ENCODE results near the gene PNPLA5.

The PNPLA5 gene

DNA sequence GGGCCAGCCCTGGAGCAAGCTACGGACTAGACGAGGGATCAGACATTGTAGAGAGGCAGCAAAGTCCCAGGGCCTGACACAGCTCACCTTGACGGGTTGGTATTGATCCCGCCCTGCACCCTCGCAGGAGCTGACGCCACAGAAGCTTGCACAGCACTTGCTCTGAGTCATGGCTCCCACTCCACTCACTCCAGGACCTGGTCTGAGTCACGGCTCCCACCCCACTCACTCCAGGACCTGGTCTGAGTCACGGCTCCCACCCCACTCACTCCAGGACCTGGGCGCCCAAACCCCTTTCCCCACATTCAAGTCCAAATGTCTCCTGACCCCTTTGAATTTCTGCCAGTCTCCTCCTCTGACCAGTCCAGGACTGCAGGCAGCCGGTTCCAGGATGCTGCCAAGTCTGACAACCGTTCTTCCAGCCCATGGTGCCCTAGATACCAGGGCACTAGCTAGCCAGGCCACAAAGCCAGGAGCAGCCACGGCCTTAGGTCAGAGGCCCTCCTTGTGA lies 6.0 kb upstream of the PNPLA5 start:
- Mint-ChIP-seq H3K27ac (no peak overlapping the region), H3K36me3 (ENCODE audit: low read depth) (no peaks in the 10 kb centered on the region), H3K27me3 (ENCODE audit: low read depth, poor library complexity) (peaks cover 68% of the 10 kb centered on the region), H3K9me3 (no peaks in the 10 kb centered on the region), H3K4me1 (peaks cover under 1% of the 10 kb centered on the region), H3K4me3 (no peak overlapping the region)
- no peak for DNase-seq
- TF ChIP-seq, protein P1, sequence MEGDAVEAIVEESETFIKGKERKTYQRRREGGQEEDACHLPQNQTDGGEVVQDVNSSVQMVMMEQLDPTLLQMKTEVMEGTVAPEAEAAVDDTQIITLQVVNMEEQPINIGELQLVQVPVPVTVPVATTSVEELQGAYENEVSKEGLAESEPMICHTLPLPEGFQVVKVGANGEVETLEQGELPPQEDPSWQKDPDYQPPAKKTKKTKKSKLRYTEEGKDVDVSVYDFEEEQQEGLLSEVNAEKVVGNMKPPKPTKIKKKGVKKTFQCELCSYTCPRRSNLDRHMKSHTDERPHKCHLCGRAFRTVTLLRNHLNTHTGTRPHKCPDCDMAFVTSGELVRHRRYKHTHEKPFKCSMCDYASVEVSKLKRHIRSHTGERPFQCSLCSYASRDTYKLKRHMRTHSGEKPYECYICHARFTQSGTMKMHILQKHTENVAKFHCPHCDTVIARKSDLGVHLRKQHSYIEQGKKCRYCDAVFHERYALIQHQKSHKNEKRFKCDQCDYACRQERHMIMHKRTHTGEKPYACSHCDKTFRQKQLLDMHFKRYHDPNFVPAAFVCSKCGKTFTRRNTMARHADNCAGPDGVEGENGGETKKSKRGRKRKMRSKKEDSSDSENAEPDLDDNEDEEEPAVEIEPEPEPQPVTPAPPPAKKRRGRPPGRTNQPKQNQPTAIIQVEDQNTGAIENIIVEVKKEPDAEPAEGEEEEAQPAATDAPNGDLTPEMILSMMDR (IDR thresholded peaks at IDR 0.05): no peak

DNA sequence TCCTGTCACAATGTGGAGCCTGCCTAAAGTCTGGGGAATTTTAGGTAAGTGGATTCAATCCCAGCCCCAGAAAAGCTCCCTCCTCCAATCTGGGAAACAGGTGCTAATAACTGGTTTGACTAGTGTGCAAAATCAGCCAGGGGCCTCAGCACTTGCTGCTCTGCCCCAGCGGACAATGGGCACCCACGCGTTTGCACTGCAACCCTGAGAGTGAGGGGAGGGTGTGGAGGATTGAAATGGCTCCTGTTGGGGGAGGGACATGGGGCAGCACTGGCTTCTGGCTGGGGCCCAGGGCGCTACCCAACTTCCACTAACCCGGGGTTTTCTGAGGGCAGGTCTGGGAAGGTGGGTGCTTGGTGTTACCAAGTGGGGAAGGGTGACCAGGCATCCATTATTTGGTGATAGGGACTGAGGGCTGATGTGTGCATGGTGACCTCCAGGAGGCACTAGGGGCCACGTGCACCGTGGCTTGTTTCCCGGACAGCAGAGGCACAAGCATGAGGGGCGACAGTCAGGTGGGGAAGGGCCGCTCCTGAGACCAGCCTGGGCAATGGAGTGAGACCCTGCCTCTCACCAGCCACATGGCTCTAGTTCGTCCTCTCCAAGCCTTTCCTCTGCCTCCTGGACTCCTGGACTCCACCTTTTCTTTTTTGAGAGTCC lies 4.3 kb upstream of the PNPLA5 start:
- H3K4me1 Mint-ChIP-seq: no peaks in the 10 kb centered on the region
- no peaks in the 10 kb centered on the region for H3K9me3 Mint-ChIP-seq
- TF ChIP-seq, protein P1 (IDR thresholded peaks at IDR 0.05): no peak
- DNase-seq: no peak
- peaks cover 73% of the 10 kb centered on the region for H3K27me3 Mint-ChIP-seq (ENCODE audit: low read depth, poor library complexity)
- H3K36me3 Mint-ChIP-seq (ENCODE audit: low read depth): no peaks in the 10 kb centered on the region
- H3K27ac Mint-ChIP-seq: peak overlapping the region; percentile 19
- no peak overlapping the region for H3K4me3 Mint-ChIP-seq

DNA sequence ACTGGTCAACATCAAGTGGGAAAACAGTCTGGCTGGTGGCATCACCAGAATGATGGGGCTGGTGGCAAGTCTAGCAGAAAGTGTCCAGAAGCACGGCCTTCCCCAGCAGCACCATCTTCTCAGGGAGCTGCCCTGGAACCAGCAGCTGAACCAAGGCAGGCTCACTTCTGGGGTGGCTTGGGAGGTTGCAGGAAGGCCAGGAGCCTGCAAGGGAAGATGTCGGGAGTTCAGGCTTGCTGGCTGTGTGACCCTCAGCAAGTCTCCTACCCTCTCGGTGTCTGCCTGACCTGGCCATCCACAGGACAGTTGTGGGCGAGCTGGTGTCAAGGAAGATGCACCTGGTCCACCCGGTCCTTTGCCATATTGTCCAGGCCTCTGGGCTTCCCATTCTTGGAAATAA lies 2.3 kb upstream of the PNPLA5 start:
- no peak overlapping the region for H3K4me3 Mint-ChIP-seq
- TF ChIP-seq, protein P1 (IDR thresholded peaks at IDR 0.05): no peak
- H3K9me3 Mint-ChIP-seq: no peaks in the 10 kb centered on the region
- no peaks in the 10 kb centered on the region for H3K4me1 Mint-ChIP-seq
- H3K27ac Mint-ChIP-seq: no peak overlapping the region
- peaks cover 84% of the 10 kb centered on the region for H3K27me3 Mint-ChIP-seq (ENCODE audit: low read depth, poor library complexity)
- no peak for DNase-seq
- no peaks in the 10 kb centered on the region for H3K36me3 Mint-ChIP-seq (ENCODE audit: low read depth)

DNA sequence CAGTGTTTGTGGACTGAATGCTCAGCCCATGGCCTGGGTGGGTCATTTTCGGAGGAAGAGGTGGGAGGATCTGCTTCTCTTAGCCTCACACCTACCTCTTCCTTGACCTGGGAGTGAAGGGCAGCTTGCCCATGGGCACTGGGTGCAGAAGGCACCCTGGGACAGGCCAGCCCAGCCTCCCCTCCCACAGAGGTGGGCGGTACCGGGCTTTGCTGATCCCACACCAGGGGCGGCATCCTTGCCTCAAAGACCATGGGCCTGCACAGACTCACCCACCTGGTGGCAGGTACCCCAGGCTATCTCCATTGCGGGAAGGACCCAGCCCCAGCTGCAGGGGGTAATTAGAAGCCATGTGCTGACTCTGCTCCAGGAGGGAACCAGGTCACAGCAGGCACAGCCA lies 1.5 kb upstream of the PNPLA5 start:
- TF ChIP-seq, protein P1 (IDR thresholded peaks at IDR 0.05): no peak
- H3K4me3 Mint-ChIP-seq: no peak overlapping the region
- H3K9me3 Mint-ChIP-seq: no peaks in the 10 kb centered on the region
- H3K27me3 Mint-ChIP-seq (ENCODE audit: low read depth, poor library complexity): peaks cover 85% of the 10 kb centered on the region
- no peak overlapping the region for H3K27ac Mint-ChIP-seq
- no peak for DNase-seq
- no peaks in the 10 kb centered on the region for H3K36me3 Mint-ChIP-seq (ENCODE audit: low read depth)
- H3K4me1 Mint-ChIP-seq: no peaks in the 10 kb centered on the region

DNA sequence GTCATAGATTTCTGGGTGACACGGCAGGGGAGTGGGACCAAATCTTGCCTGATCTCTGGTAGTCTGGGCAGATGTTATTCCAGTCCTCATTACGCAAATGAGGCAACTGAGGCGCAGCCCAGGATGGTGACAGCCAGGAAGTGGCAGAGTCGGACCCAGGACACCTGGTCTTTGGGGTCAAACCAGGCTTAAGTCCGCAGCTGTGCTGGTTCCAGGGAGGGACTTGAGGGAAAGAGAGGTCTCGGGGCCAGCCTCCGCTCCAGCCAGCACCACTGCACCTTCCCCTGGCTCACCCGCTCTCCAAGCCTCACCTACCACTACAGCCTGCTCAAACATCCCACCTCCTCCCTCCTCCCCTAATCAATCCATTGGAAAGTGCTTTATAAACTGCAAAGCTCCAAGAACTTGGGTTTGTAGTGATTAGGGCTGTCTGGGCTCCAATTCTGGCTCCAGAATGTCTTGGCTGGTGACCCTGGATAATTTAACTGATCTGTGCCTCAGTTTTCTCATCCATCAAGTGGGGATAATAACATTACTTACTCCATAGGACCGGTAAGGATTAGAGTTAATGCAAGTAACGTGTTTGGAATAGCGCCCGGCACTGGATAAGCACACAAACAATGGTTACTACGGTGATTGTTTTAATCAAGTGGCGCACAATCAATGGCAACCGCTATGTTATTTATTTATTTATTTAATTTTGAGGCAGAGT lies 526 bp upstream of the PNPLA5 start:
- Mint-ChIP-seq H3K36me3 (ENCODE audit: low read depth) (no peaks in the 10 kb centered on the region), H3K9me3 (no peaks in the 10 kb centered on the region), H3K27ac (no peak overlapping the region), H3K27me3 (ENCODE audit: low read depth, poor library complexity) (peaks cover 84% of the 10 kb centered on the region), H3K4me3 (no peak overlapping the region), H3K4me1 (no peaks in the 10 kb centered on the region)
- DNase-seq: no peak
- TF ChIP-seq, protein P1 (IDR thresholded peaks at IDR 0.05): no peak

Data from nephron progenitor cell (in vitro differentiated cells).